Measurements from ENCODE around the gene TSEN15.
"Not testable (repeated sequence)": the region's sequence is repeated elsewhere in the genome, so short reads cannot be mapped to it uniquely, and the experiment has no call there.

Gene TSEN15

DNA sequence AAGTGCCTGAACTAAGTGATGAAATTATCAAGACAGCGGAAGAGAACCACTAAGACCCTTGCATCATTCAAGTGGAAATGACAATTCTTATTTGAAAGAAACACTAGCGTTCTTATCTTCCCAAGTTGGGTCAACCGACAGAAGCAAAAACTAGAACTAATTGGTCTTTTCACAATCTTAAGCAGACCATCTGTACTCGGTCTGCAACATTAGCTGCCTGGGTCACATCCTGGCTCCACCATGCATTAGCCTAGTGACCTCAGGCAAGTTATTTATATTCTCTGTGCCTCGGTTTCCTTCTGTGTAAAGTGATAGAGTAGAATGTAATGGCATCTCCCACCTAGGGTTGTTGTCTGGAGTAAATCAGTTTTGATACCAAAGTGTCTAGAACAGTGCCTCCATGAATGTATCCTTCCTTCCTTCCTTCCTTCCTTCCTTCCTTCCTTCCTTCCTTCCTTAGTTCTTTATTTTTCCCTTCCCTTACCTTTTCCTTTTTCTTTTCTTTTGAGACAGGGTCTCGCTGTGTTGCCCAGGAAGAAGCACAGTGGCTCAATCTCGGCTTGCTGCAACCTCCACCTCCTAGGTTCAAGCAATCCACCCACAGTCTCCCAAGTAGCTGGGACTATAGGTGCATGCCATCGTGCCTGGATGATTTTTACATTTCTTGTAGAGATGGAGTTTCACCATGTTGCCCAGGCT lies 20.0 kb upstream of the TSEN15 start:
- DNase-seq: no peak

DNA sequence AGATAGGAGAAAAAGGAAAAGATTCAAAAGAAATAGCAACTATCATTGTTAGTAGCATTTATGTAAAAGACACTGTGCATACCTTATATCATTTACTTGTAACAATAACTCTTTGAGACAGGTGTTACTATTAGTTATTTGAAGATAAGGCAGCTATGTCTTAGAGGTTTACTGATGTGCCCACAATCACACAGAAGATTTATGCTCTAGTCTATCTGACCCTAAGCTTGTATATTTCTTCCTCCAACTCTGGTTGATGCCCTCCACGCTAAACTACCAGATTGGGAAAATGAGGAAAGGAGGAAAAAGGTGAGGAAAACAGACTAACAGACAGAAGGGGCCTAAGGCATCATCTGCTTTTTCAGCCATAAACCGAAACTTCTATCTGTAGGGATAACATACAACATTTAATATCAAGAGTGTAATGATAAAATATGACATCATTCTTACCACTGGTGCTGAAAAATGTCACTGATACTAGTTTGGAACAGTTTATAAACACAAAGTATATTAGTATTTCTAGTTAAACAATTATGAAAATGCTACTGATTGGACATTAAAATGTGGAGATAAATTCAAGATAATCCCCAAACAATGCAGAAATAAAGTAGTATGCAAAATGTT lies 19.1 kb upstream of the TSEN15 start:
- DNase-seq: no peak

DNA sequence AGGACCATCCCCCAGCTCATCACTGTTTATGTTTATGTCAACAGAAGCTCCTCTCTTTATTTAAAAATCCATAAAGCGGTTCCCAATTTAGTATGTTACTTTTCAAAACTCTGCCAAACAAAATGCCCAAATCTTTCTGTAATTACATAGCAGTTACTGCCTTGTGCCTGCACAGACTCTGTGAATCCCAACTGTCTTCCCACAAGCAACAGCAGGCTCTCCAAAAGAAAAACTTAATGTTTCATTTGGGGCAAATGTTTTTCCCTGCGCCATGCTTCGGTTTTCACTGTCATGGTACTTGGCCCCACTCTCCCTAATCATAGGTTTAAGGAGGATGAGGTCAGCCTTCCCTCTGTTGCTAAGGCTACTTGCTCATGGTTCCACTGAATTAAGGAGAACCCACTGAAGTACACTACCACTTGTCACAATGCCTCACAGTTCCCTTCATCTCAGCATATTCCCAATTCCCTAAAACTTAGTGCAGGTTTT lies 18.6 kb upstream of the TSEN15 start:
- no peak for DNase-seq

DNA sequence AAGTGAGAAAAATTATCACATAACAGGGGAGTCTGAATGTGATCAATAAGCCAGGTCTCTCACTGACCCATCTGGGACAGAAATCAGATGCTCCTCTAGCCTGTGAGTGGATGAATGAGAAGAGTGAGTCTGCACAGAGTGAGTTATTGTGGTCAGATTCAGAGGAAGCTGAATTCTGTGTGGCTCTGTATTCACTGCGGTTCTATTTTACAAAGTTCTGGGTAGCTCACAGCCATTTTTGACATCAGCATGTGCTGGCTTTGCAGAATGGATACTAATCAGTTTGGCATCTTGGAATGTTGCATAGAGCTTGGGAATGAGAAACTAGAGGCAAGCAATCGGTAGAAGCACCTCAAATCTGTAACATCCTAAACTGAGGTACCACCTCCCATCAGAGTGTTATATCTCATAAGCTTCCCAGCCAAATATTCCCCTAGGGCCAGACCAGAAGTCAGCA lies 17.8 kb upstream of the TSEN15 start:
- DNase-seq: no peak

DNA sequence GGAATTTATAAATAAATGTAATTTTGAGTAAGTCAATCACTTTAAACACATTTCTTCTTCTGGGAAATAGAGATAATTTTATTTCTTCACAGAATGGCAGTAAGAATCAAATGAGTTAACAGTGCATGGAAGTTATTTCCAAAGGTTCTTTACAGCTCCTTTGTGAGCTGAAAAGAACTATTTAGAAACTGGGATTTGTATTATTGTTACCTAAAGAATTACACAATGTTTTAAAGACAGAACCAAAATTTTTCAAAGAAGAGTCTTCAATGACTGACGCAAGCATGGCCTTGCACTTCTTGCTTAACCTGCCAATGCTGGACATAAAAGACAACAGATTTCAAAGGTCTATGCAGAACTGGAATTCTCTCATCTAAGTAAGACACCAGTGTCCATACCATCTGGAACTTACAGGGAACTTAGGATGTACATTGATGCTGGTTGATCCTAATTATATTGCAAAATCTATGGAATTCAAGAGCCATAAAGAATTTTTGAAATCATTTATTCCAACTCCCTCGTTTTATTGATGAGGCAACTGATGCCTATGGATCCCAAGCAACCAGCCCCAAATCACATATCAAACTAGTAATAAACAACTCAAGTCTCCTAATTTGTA lies 16.7 kb upstream of the TSEN15 start:
- DNase-seq: no peak

DNA sequence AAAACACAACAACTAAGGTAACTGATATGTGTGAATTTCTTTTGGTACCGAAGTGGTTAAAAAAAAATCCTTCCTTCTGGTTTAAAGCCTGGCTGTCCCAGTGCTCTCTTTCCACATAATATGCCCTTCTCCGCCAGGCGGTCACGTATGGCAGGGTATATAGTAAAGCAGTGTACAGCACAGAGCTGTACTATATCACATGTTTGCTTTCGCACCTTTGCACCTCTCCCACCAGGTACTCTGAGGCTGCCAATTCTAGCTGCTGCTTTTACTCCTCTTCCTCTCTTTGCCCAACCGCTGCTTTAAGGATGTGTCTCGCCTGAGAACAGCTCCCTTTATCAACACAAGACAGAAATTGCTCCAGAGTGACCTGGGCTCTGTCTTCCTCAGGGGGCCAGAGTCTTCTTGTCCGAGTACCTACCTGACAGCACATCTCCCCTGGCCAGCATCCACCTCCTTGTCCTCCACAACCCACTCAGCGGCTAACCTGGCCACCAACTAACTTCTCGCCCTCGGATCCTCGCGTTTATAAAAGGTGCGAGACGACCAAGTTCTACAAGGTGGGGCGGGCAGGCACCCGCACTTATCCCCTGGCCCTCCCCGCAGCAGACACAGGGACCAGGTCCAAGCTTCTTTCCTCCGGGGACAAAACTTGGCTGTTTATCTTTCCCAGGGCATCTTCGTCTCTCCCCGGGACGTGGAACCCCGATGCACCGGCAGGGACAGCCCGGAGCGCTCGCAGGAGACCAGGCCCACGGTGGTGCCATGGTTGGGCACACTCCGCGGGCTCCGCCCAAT lies 15.6 kb upstream of the TSEN15 start:
- DNase-seq: no peak

DNA sequence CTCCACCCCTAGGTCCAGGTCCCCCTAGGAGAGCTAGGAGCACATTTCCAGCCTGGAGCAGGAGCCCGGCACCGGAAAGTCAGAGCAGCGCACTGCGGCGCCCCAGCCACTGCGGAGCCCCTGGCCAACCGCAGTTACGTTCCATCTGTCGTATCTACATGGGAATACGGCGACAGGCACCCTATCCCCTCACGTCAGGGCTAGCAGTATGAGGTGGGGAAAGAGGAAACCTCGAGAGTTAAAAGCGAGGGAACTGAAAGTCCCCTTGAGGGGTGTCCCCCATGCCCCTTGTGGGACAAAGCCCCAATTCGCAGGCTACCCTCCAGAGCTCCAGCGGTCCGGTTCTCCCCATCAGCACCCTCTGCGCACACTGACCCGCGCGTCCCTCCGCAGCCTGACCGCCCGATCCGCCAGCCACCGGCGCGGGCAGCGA lies 15.0 kb upstream of the TSEN15 start:
- DNase-seq: peak in 1 of 2 donors; percentile 29

DNA sequence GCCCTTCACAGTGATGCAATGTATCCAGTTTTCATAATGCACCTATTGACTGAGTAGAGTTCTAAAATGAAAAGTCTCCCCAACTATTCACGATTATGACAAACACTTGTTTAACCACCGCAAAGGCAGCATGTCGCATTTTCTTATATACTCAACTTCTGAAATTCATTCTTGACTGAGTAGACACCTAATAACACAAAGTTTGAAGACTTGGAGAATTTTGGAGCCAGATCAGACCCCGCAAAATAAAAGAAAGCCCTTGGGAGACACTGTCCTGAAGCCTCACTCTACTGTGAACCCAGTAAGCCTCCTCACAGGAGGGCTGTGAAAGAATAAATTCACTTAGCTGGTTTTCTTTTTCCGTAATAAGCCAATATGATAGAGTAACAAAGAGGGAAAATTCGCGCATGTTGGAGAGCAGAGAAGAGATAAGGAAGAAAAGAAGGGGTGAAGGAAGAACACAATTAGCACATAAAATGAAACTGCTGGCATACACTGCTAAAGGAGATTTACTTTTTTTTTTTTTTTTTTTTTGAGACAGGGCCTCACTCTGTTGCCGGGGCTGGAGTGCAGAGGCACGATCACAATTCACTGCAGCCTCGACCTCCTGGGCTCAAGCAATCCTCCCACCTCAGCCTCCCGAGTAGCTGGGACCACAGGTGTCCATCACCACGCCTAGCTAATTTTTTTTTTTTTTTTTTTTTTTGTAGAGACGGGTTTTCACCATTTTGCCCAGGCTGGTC lies 13.5 kb upstream of the TSEN15 start:
- no peak for DNase-seq

DNA sequence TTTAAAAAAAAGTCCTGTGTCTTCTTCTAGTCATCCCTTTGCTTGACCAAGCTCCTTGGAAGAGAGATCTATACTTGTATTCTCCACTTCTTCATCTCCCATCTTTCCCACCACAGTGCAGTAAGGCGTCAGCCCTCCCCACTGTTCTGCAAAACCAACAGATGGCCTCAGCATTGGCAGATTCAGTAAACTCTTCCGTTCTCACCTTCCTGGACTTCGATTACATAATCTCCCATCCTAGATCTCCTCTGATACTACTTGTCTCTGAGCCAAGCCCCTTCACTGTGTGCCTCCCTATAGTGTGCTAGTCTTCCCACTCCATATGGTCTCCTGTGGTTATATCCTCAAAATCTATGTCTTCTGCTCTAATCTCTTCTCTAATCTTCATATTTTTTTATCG lies 12.4 kb upstream of the TSEN15 start:
- no peak for DNase-seq

DNA sequence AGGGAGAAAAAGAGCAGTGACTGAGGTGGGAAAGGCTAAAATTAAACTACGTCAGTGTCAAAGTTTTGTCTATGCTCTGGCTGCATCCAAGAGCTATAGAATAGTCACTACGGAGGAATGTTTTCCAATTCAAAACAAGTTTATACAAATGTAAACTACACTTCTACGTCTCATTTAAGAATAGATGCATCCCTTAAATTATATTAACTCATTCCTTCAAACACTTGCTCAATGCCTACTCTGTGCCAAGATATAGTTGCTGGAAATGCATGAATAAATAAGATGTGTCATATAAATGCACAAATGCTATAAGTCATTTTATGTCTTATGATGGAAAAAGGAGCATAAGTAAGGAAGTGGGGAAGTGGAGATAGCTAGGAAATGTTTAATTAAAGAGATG lies 9.8 kb upstream of the TSEN15 start:
- DNase-seq: no peak

DNA sequence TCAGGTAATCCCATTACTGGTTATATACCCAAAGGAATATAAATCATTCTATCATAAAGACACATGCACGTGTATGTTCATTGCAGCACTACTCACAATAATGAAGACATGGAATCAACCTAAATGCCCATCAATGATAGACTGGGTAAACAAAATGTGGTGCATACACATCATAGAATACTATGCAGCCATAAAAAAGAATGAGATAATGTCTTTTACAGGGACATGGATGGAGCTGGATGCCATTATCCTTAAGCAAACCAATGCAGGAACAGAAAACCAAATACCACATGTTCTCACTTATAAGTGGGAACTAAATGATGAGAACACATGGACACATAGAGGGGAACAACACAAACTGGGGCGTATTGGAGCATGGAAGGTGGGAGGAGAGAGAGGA lies 8.2 kb upstream of the TSEN15 start:
- DNase-seq: not testable (repeated sequence)

DNA sequence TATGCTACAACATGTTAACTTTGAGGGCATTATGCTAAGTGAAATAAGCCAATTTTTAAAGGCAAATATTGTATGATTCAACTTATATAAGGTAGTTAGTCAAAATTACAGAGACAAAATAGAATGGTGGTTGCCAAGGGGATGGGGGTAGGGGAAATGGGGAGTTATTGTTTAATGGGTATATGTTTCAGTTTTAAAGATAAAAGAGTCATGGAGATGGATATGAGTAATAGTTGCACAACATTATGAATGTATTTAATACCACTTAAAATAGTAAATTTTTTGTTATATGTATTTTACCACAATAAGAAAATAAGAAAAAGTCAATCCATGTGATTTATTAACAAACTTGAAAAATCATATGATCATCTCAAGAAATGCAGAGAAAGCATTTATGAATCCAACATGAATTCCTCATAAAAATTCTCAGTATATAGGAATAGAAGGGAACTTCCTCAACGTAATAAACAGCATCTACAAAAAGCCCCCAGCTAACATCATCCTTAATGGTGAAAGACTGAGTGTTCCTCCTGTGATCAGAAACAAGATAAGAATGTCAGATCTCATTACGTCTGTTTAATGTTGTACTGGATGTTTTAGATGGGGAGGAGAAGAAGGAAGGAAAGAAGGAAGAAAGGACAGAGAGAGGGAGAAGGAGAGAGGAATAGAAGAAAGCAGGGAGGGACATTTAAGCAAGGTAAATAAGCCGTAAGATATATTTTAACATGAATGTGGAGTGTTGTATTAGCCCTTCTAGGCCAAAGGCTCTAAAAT lies 6.7 kb upstream of the TSEN15 start:
- no peak for DNase-seq

DNA sequence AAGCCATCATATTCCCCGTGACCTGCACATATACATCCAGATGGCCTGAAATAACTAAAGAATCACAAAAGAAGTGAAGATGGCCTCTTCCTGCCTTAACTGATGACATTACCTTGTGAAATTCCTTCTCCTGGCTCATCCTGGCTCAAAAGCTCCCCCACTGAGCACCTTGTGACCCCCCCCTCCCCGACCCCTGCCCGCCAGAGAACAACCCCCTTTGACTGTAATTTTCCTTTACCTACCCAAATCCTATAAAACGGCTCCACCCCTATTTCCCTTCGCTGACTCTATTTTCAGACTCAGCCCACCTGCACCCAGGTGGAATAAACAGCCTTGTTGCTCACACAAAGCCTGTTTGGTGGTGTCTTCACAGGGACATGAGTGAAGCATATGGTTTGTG lies 4.0 kb upstream of the TSEN15 start:
- not testable (repeated sequence) for DNase-seq

DNA sequence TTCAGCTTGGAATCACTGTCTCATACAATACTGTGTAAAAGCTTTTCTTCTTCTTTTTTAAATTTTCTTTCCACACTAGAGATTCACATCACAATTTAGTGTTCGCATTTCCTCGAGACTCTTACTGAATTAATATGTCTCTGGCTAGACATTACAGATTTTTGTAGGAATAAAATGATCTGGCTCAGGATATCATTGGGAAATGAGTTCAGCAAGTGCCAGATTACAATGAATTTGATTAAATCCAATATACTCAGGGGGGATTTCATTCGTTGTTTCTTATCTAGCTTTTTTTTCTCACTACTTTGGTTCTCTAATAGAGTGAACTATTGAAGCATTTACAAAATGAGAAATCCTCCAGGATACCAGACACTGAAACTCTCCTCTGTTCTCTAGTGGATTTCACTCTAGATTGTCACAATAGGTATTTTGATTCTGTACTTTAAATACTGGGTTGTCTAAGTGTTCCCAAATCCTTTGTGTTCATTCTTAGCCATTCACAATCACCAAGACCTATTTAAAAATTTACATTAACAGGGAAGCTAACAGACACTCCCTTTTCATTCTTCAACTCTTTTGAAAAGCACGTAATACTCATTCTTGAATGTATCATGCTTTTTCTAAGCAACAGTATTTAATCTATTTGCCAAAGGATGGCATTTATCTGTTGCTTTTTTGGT lies 2.8 kb upstream of the TSEN15 start:
- no peak for DNase-seq

DNA sequence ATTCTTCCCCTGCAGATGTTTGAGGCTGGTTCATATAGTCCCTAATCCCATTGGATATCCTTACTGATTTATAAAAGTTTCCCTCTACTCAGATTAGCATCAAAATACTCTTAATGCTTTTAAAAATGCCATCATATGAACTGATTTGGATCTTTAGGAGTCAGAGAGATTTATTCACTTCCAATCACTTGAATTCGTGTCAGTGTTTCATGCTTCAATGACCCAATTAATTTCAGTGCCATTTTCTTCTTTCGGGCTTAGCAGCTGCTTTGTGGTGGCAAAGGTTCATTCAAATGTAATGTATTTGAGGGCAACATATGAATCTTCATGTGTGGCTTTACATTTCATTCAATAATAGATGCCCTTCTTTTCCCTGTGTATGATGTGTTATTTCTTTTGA lies 2.2 kb upstream of the TSEN15 start:
- no peak for DNase-seq

DNA sequence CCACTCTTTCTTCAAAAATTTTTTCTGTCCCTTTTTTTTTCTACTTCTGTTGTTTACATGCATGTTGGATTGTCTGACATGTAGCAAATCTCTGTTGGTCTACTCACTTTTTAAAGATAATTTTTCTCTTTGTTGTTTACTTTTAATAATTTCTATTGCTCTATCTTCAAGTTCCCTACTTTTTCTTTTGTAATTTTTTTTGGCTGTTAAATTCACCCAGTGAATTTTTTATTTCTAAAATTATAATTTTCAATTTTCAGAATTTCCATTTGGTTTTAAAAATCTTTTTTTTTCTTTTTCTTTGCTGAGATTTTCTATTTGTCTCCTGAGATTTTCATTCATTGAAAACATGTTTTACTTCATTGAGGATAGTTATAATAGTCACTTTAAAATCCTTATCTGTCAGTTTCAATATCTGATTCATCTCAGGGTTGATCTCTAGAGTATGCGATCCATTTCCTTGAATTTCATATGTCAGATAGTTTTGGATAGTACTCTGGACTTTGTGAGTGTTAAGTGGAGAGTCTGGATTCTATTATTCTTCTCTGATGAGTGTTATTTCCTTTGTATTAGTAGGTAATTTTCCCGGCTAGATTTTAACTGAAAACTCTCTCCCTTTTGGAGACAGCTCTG lies 1.6 kb upstream of the TSEN15 start:
- DNase-seq: no peak

DNA sequence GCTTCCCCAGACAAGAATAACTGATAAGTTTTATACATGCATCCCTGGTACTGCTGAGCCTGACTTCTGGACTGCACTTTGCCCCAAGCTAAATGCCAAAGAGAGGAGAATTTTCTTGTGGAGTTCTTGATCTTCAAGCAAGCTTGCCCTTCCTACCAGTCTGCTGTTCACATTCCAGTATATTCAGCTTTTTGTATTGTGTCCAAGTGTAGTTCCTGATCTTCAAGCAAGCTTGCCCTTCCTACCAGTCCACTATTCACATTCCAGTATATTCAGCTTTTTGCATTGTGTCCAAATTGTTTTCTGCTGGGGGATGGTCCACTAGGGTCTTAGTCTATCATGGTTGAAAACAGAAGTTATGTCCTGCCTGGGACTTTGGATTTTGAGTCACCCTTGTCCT lies 894 bp upstream of the TSEN15 start:
- no peak for DNase-seq

DNA sequence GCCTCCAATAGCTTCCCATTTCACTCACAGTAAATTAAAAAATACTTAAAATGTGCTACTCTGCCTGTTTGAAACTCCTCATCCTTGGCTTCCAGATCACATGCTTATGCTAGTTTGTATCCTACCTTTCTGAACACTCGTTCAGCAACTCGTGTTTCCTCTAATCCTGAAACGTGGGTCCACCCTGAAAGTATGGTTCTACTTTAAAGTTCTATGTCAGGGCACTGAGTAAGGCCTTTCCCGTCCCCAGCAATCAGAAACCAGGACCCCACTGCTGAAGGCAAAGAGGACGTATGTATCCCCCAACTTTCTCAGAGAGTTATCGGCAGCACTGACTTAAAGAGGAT lies 419 bp upstream of the TSEN15 start:
- peak in 1 of 2 donors; percentile 5 for DNase-seq

DNA sequence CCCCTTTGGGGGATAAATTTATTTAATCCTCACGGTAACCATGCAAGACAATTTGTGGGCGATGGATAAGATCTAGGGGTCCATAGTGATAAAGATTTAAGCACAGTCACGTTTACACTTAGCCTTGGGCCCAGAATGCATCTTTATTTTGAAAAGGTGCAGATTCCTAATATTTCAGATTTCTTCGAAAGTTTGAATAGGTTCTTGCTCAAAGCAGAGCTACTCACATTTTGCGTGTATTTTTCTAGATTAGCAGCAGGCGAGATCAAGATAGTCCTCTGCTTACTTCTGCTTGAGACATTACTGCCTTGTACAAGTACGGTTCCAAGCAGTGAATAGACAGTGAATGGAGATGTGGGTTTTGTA lies 647 bp downstream of the TSEN15 start:
- DNase-seq: no peak

DNA sequence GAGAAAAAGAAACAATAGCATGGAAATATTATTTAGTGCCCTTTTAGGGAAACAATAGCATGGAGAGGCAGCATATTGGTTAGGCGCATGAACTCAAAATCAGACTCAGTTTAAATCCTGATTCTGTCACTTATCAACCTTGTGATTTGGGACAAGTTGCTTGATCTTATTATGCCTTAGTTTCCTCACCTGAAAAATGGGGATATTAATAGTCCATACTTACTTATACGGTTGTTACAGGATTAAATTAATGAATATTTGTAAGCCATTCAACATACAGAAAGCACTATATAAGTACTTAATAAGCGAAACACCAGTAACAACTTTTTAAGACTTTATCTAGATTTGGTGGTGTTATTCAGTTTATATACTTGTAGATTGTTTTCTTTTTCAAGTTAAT lies 1.2 kb downstream of the TSEN15 start:
- no peak for DNase-seq

DNA sequence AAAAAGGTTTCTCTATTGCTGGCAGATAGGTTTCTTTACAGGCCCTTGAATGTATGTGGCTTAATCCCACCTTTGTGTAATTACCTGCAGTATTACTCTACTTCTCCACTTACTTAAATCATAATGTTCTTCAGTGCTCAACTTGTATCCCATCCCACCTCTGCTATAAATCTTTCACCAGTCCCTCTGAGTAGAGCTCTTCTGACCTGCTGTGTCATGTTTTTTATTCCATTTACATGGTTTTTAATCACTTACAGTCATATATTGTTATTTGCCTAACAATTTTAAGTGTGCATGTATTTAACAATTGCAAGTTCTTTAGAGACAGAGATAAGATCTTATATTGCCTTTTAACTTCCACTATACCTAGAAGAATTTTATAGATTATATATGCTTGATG lies 2.4 kb downstream of the TSEN15 start:
- DNase-seq: no peak
